Measurements from ENCODE around the gene VWA5B2. TPM values are rescaled to one million over a fixed set of nuclear protein-coding genes. Genes with fewer than 3 reads are reported as not detected.

Gene VWA5B2
- total RNA-seq, 2 donors from 2014 or later: 6.0 to 15.8 TPM

DNA sequence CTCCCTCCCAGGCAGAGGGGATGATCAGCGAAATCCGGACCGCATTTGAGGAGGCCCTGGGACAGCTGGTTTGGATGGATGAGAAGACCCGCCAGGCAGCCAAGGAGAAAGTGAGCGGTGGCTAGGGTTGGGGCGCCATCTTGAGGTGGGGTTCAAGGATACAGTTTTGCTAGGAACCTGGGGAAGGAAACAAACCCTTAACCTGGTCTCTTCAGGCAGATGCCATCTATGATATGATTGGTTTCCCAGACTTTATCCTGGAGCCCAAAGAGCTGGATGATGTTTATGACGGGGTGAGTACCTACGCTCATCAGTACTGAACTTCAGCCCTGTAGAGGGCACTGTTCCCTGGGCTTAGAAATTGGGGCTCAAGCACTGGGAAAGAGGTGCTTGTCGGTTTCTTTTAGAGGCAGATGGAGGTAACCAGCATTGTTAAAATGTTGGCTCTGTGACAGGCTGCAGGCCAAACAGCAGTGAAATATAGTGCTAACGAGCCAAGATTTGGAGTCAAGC lies 60.1 kb downstream of the VWA5B2 start:
- Histone ChIP-seq H3K9me3 (no peaks in the 10 kb centered on the region), H3K4me3 (no peak overlapping the region), H3K27me3 (no peaks in the 10 kb centered on the region), H3K27ac (no peak overlapping the region), H3K36me3 (replicated peaks in 1 of 2; ENCODE audit: insufficient read depth in 1 of 2, low read depth in 2 of 2) (no peaks in the 10 kb centered on the region), H3K4me1 (peaks cover 5% of the 10 kb centered on the region)
- TF ChIP-seq CTCF (IDR thresholded peaks at IDR 0.05): peak; percentile 35 to 72 (median 59)
- no peak for TF ChIP-seq POLR2A (IDR thresholded peaks at IDR 0.05)
- WGBS, 2 donors: 10 to 11% methylated on average over 10 of the region's 10 CpGs
- DNase-seq: peak; percentile 59 to 71 (median 66)
- intact Hi-C loops (cut with DNase I): no loop called here
- ATAC-seq: peak; percentile 73

- H3K4me1 ChIP-seq: no peaks in the 10 kb centered on the region
- no peak overlapping the region for H3K27ac ChIP-seq
- no peak overlapping the region for H3K4me3 ChIP-seq
- DNase-seq (no peak), ATAC-seq (no peak)
- no peak for TF ChIP-seq CTCF (IDR thresholded peaks at IDR 0.05)
- TF ChIP-seq POLR2A (IDR thresholded peaks at IDR 0.05): no peak
- H3K9me3 ChIP-seq: no peaks in the 10 kb centered on the region
- H3K27me3 ChIP-seq: no peaks in the 10 kb centered on the region
- H3K36me3 ChIP-seq (replicated peaks in 1 of 2; ENCODE audit: insufficient read depth in 1 of 2, low read depth in 2 of 2): no peaks in the 10 kb centered on the region
- 76 to 78% methylated on average over 9 to 10 of the region's 10 CpGs for WGBS, 2 donors
- intact Hi-C loops (cut with DNase I): no loop called here
These were observed 60.9 kb downstream of the VWA5B2 start for GRCh38 chr3:184290331-184290730.

DNA sequence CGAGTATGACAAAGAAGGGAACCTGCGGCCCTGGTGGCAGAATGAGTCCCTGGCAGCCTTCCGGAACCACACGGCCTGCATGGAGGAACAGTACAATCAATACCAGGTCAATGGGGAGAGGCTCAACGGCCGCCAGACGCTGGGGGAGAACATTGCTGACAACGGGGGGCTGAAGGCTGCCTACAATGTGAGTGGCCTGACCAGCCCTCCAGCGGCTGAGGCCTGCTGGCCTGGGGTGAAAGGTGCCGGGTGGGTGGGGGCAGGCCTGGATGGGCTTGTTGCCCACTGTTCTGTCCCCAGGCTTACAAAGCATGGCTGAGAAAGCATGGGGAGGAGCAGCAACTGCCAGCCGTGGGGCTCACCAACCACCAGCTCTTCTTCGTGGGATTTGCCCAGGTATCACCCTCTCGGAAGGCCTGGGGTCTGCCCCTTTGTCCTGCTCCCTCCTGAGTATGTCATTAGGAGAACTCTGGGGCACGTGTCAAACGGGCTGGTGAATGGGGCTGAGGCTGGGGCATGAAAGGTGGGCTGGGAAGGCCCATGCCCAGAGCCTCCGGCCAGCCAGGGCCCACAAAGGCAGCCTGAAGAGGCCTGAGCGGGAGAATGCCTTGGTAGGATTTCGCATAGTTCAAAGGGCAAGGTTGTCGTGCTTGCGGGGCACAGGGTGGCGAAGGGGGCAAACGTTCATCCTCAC lies 61.8 kb downstream of the VWA5B2 start:
- H3K4me1 ChIP-seq: peaks cover 6% of the 10 kb centered on the region
- DNase-seq: no peak
- intact Hi-C loops (cut with DNase I): no loop called here
- WGBS, 2 donors: 83 to 86% methylated on average over 17 to 22 of the region's 22 CpGs
- no peaks in the 10 kb centered on the region for H3K27me3 ChIP-seq
- no peak overlapping the region for H3K27ac ChIP-seq
- TF ChIP-seq POLR2A (IDR thresholded peaks at IDR 0.05): no peak
- TF ChIP-seq CTCF (IDR thresholded peaks at IDR 0.05): no peak
- no peaks in the 10 kb centered on the region for H3K36me3 ChIP-seq (replicated peaks in 1 of 2; ENCODE audit: insufficient read depth in 1 of 2, low read depth in 2 of 2)
- ATAC-seq: no peak
- no peaks in the 10 kb centered on the region for H3K9me3 ChIP-seq
- H3K4me3 ChIP-seq: no peak overlapping the region

MicroRNA genes within 50 kb of the gene (microRNA counts, 767-probe panel; counts per million panel counts)
- microRNA hsa-miR-1224-3p: 0 to 736 counts per million in 2 donors
- microRNA hsa-miR-1224-5p: 0 to 736 counts per million in 2 donors

Small RNA genes within 50 kb of the gene (microRNA-seq; reads per million reads assigned to microRNA genes)
- gene MIR1224 (ENCODE audit: borderline number of aligned reads in 2 of 2, borderline replicate concordance in 2 of 2): 17.7 to 35.9 reads per million in 2 donors

Small RNA genes within 50 kb of the gene (small RNA-seq; reads per million reads assigned to genes)
- 6.9 reads per million, percentile 90 among the genes with 10 or more reads in this experiment for gene MIR1224

Other genes starting within 250 kb of the VWA5B2 start
- gene ABCC5, start 211.7 kb upstream of the VWA5B2 start, total RNA-seq: 10 to 100 TPM; 17.1 to 20.1 TPM
- not detected for gene HTR3D, start 197.8 kb upstream of the VWA5B2 start, total RNA-seq
- not detected for gene HTR3C, start 176.5 kb upstream of the VWA5B2 start, total RNA-seq
- gene HTR3E, start 132.5 kb upstream of the VWA5B2 start, total RNA-seq: not detected
- 10 to 100 TPM in 1 of 2 donors, 1 to 10 TPM in 1; 9.9 to 21.8 TPM for gene EIF2B5, start 94.2 kb upstream of the VWA5B2 start, total RNA-seq
- gene DVL3, start 74.2 kb upstream of the VWA5B2 start, total RNA-seq: 10 to 100 TPM; 40.0 to 53.4 TPM
- gene AP2M1, start 54.7 kb upstream of the VWA5B2 start, total RNA-seq: 10 to 100 TPM; 53.4 to 70.9 TPM
- 10 to 100 TPM; 41.8 to 46.1 TPM for gene ABCF3, start 43.4 kb upstream of the VWA5B2 start, total RNA-seq
- gene ALG3, start 19.4 kb downstream of the VWA5B2 start, total RNA-seq: 10 to 100 TPM; 32.4 to 67.6 TPM
- 1 to 10 TPM; 3.0 to 3.4 TPM for gene EEF1AKMT4, start 20.1 kb downstream of the VWA5B2 start, total RNA-seq
- gene CAMK2N2, start 32.0 kb downstream of the VWA5B2 start, total RNA-seq: 1 to 10 TPM; 1.6 to 1.8 TPM
- 10 to 100 TPM; 11.7 to 18.8 TPM for gene ECE2, start 46.4 kb downstream of the VWA5B2 start, total RNA-seq
- 10 to 100 TPM; 75.0 to 83.7 TPM for gene PSMD2, start 69.7 kb downstream of the VWA5B2 start, total RNA-seq
- gene EIF4G1, start 85.0 kb downstream of the VWA5B2 start, total RNA-seq: 100 to 1,000 TPM; 146 to 213 TPM
- 10 to 100 TPM; 11.5 to 13.5 TPM for gene FAM131A, start 108.0 kb downstream of the VWA5B2 start, total RNA-seq
- 10 to 100 TPM in 1 of 2 donors, 1 to 10 TPM in 1; 7.5 to 12.2 TPM for gene CLCN2, start 132.0 kb downstream of the VWA5B2 start, total RNA-seq
- gene POLR2H, start 132.1 kb downstream of the VWA5B2 start, total RNA-seq: 100 to 1,000 TPM in 1 of 2 donors, 10 to 100 TPM in 1; 32.4 to 137 TPM
- not detected for gene THPO, start 148.6 kb downstream of the VWA5B2 start, total RNA-seq
- 10 to 100 TPM; 47.2 to 50.4 TPM for gene CHRD, start 150.5 kb downstream of the VWA5B2 start, total RNA-seq

Data from body of pancreas (tissue), 4 donors.